ENCODE results near the gene TECPR2.

- no peak for TF ChIP-seq CTCF (IDR thresholded peaks at IDR 0.05)
- no peak for TF ChIP-seq POLR2A (IDR thresholded peaks at IDR 0.05)
Measured at GRCh38 chr14:102353126-102353619, 9.6 kb upstream of the TECPR2 start.

All from body of pancreas (tissue), 4 donors.